Stomach smooth muscle (tissue), 2 donors: Measurements from ENCODE around the gene TCP1.
"Not testable (repeated sequence)": the region's sequence is repeated elsewhere in the genome, so short reads cannot be mapped to it uniquely, and the experiment has no call there.

Source experiments
- H3K27ac ChIP-seq: one replicate; pipeline ENCODE4 v1.7.0; 2013; ENCODE audit warnings: mild to moderate bottlenecking, low read length, inconsistent platforms
- H3K27me3 ChIP-seq, 2 donors: one replicate each; pipeline ENCODE4 v1.7.0; 2013; ENCODE audit warnings: low read length in 2 of 2; ENCODE audit not compliant: insufficient read depth in 2 of 2, control insufficient read depth in 1 of 2
- H3K36me3 ChIP-seq, 2 donors: one replicate each; pipeline ENCODE4 v1.7.0; 2013; ENCODE audit warnings: low read length in 2 of 2; ENCODE audit not compliant: control insufficient read depth in 2 of 2, insufficient read depth in 2 of 2
- H3K4me1 ChIP-seq: one replicate; pipeline ENCODE4 v1.7.0; 2013; ENCODE audit warnings: low read length; ENCODE audit not compliant: control insufficient read depth, insufficient read depth
- H3K4me3 ChIP-seq, 2 donors: one replicate each; pipeline ENCODE4 v1.7.0; 2013; ENCODE audit warnings: low read length in 2 of 2
- H3K9ac ChIP-seq, 2 donors: one replicate each; pipeline ENCODE4 v1.7.0; 2013; ENCODE audit warnings: low read length in 2 of 2, mild to moderate bottlenecking in 1 of 2
- H3K9me3 ChIP-seq, 2 donors: one replicate each; pipeline ENCODE4 v1.7.0; 2013; ENCODE audit warnings: low read length in 2 of 2; ENCODE audit not compliant: control insufficient read depth in 2 of 2
- donor health status: healthy.
- donor health status: Pancreatic carcinoma.

The TCP1 gene

DNA sequence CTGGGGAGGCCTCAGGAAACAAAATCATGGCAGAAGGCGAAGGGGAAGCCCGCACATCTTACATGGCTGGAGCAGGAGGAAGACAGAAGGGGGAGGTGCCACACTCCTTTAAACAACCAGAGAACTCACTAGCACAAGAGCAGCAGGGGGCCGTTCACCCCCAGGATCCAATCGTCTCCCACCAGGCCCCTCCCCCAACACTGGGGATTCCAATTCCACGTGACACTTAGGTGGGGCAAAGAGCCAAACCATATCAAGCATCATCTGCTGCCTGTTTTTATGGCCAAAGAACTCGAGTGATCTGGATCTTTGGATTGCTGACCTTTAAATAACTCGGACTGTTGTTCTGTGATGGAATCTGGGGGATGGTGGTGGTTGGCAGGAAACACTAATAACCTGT, 38.7 kb upstream of the TCP1 start:
- Histone ChIP-seq H3K27me3 (peaks cover 0 to 2% of the 10 kb centered on the region in 2 donors), H3K27ac (no peak overlapping the region)

DNA sequence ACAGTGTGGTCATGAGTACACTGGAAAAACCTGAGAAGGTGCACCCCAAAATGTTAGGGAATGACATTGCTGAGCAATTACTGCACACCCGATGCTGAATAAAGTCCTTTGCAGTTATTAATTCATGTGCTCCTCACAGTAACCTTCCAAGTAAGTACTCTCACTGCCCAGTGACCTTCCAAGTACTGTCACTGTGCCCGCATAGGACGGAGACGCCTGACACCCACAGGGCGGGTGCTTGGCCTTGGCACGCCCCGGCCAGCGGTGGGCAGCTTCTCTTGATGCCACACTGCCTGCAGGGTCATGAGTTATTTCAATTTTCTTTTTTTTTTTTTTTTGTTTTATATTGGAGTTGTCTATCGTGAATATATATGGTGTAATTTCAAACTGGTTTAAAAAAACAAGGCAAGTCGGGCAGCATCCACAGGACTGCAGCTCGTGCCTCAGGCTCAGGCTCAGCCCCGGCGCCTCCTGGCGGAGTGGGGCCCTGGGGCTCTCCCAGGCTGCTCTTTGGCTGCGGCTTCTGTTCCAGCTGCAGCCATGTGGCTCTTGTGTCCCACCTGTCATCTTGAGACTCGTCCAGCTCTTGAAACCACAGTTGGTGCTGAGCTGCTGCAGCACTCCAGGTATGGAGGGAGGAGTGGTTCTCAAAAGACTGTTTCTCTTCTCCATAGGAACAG, 37.7 kb upstream of the TCP1 start:
- Histone ChIP-seq H3K27me3 (peaks cover 0 to 2% of the 10 kb centered on the region in 2 donors), H3K36me3 (no peaks in the 10 kb centered on the region), H3K9me3 (no peaks in the 10 kb centered on the region), H3K9ac (no peak overlapping the region), H3K4me1 (no peaks in the 10 kb centered on the region), H3K4me3 (no peak overlapping the region), H3K27ac (no peak overlapping the region)

More for the DNA sequence above, 38.7 kb upstream of the TCP1 start:
- Histone ChIP-seq H3K4me3 (no peak overlapping the region), H3K9ac (no peak overlapping the region), H3K36me3 (no peaks in the 10 kb centered on the region), H3K9me3 (no peaks in the 10 kb centered on the region), H3K4me1 (no peaks in the 10 kb centered on the region)

DNA sequence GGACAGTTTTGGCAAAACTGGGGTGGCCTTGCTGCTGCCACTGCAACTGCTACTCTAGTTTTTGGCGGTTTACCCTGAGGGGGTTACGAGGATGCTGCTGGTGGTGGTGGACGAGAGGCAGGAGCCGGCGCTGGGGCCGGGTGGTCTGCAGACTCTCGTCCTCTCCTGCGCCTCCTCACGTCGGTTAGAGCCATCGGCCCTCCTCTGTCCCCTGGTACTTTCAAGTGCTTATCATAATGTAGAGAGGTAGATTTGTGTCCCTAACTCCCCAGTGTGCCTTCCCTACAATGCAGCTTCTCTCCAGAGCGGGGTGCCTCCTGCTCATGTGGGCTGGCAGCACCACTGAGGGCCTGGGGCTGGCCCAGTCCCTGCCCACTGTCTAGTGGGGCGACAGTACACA, 36.6 kb upstream of the TCP1 start:
- Histone ChIP-seq H3K4me1 (peaks cover 2% of the 10 kb centered on the region), H3K4me3 (no peak overlapping the region), H3K9me3 (no peaks in the 10 kb centered on the region), H3K27me3 (no peaks in the 10 kb centered on the region), H3K9ac (no peak overlapping the region), H3K27ac (no peak overlapping the region), H3K36me3 (no peaks in the 10 kb centered on the region)

DNA sequence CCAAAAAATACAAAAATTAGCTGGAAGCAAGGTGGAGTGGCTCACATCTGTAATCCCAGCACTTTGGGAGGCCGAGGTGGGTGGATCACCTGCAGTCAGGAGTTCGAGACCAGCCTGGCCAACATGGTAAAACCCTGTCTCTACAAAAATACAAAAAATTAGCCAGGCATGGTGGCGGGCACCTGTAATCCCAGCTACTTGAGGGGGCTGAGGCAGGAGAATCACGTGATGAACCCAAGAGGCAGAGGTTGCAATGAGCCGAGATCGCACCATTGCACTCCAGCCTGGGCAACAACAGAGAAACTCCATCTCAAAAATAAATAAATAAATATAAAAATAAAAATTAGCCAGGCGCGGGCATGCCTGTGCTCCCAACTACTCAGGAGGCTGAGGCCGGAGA, 35.3 kb upstream of the TCP1 start:
- not testable (repeated sequence) for H3K36me3 ChIP-seq, H3K4me3 ChIP-seq, H3K27me3 ChIP-seq, H3K9ac ChIP-seq, H3K27ac ChIP-seq, H3K9me3 ChIP-seq, H3K4me1 ChIP-seq

DNA sequence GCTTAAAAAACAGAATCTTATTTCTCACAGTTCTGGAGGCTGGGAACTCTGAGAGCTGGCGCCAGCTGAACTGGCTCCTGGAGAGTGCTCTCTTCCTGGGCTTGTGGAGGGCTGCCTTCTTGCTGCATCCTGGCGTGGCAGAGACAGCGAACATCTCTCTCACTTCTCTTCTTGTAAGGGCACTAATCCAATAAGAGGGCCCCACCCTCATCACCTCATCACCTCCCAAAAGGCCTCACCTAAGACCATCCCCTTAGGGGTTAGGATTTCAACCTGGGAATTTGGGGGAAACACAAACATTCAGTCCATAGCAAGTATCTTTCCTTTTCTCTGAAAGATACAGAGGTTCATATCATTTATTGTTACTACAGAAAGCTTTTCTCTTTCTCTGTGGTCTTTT, 34.6 kb upstream of the TCP1 start:
- H3K9me3 ChIP-seq, result no peaks in the 10 kb centered on the region
- peaks cover 2% of the 10 kb centered on the region for H3K4me1 ChIP-seq

DNA sequence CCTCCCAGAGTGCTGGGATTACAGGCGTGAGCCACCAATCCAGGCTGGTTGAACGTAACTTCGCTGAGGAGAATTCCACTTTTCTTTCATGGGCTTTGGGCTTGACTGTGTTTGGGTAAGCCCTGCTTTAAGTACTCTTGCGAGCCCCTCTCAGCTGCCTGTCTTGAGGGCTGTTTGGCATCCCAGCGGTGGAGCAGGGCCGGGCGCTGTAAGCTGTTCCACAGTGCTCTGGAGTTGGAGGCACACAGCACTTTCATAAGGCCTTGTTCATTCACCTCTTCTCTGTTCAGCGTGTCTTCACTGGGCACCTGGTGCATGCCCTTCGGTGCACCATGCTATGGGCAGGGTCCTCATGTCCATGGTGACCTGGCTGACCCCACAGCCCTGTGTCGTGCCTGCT, 32.3 kb upstream of the TCP1 start:
- Histone ChIP-seq H3K4me1 (peaks cover 2% of the 10 kb centered on the region), H3K4me3 (no peak overlapping the region), H3K36me3 (no peaks in the 10 kb centered on the region), H3K9ac (no peak overlapping the region), H3K27ac (no peak overlapping the region), H3K9me3 (no peaks in the 10 kb centered on the region), H3K27me3 (no peaks in the 10 kb centered on the region)

More for the DNA sequence above, 34.6 kb upstream of the TCP1 start:
- Histone ChIP-seq H3K9ac (no peak overlapping the region), H3K27me3 (no peaks in the 10 kb centered on the region), H3K4me3 (no peak overlapping the region), H3K36me3 (no peaks in the 10 kb centered on the region), H3K27ac (no peak overlapping the region)

DNA sequence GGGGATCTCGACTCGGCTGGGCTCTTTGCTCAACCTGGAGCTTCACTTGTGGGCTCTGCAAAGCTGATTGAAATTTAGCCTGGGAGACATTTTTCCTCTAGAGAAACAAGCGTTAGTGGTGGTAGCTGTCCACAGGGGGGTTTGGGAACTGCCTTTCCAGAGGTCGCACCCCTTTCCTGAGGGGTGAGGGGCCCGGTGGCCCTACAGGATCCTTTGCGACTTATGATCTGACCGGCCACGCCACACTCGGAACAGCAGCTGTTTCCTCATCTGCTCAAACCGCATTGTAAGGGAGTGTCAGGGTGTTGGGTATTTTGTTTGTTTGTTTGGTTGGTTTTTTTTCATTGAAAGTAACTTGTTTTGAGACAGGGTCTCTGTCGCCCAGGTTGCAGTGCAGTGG, 31.7 kb upstream of the TCP1 start:
- H3K4me1 ChIP-seq, result peaks cover 2% of the 10 kb centered on the region
- H3K4me3 ChIP-seq, result no peak overlapping the region
- no peaks in the 10 kb centered on the region for H3K9me3 ChIP-seq
- no peaks in the 10 kb centered on the region for H3K27me3 ChIP-seq
- H3K9ac ChIP-seq, result no peak overlapping the region
- H3K27ac ChIP-seq, result no peak overlapping the region
- H3K36me3 ChIP-seq, result no peaks in the 10 kb centered on the region

DNA sequence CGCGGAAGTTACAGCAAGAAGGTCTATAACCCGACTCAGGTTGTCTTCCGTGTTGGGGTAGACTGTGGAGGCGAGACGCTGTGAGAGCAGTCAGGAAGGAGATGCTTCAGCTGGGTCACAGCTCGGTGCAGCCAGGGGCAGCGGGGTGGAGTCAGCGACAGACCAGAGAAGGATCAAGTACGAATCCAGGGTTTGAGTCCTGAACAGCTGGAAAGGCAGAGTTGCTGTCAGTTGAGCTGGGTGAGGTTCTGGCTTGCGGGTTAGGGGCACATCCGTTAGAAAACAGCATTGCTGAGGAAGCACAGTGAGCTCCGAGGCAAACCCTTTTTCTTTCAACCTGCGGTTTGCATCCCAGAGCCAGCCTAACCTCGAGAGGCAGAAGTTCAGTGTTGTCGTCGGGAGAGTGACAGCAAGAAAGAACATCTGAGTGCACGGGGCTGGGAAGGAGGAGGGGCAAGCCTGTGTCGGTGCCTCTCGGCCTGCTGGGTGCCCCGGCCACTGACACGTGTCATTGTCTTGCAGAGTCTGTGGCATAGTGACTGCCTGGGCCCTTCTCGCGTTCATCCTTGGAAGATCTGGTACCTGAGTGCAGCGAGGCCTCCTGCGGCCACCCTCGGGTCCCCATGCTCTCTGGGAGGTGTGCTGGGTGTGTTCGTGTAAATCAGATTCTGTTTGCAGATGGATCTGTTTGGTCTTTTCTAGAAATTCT, 30.7 kb upstream of the TCP1 start:
- Histone ChIP-seq H3K27ac (no peak overlapping the region), H3K36me3 (no peaks in the 10 kb centered on the region), H3K27me3 (no peaks in the 10 kb centered on the region), H3K4me3 (no peak overlapping the region), H3K4me1 (peaks cover 2% of the 10 kb centered on the region), H3K9ac (no peak overlapping the region), H3K9me3 (no peaks in the 10 kb centered on the region)

DNA sequence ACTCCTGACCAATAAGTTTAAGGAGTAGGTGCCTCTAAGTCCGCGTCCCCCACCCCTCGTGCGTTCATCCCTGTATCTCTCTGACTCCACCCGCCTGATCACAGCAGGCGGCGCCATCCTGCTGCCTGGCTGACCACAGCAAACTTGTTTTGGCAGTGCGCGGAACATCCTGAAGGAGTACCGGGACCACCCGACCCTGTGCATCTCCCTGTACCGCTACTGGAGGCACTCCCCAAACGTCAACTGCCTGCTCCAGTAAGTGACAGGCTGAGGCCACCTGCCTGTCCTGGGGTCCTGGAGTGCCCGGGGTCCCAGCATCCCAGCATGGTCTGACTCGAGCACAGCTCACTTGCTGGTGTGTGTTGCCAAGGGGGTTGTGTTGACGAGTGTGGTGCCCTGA, 29.7 kb upstream of the TCP1 start:
- peaks cover 2% of the 10 kb centered on the region for H3K4me1 ChIP-seq
- H3K9ac ChIP-seq, result no peak overlapping the region
- no peak overlapping the region for H3K27ac ChIP-seq
- H3K9me3 ChIP-seq, result no peaks in the 10 kb centered on the region
- H3K27me3 ChIP-seq, result no peaks in the 10 kb centered on the region
- H3K4me3 ChIP-seq, result no peak overlapping the region
- peaks cover 0 to 2% of the 10 kb centered on the region in 2 donors for H3K36me3 ChIP-seq

DNA sequence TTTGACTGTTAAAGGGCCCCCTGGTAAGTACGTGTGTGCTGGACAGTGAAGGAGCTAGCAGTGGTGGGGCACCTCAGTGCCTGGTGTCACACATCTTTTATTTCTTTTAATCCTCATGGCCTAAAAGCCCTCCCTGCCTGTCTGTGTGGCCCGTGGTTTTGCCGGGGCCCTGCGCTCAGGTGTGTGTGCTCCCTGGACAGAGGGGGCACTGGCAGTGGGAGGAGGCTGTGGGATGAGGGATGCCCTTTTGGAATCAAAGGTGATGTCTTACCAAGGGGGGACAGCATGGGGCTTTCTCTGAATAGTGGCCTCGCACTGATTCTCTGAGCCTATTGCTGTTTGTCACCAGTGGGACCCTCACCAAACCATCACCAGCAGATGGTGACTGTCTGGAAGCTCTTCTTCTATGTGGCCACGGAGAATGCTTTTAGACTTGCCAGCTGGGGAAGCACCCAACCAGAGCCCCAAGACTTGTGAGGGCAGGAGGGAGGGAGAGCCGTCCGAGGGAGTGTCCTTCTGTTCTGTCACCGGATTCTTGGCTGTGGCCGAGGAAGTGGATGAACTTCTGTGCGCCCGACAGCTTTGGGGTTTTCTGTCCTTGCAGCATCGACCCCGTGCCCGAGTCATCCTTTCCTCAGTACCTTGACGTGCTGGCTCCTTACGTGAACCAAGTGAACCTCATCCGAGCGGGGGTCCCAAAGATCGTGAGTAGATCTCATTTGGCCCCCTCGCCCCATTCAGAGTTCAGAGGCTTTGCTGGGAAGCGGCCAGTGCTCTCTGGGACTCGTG, 28.7 kb upstream of the TCP1 start:
- Histone ChIP-seq H3K9me3 (no peaks in the 10 kb centered on the region), H3K36me3 (peaks cover 0 to 2% of the 10 kb centered on the region in 2 donors), H3K27me3 (no peaks in the 10 kb centered on the region), H3K9ac (no peak overlapping the region), H3K4me1 (peaks cover 2% of the 10 kb centered on the region), H3K27ac (no peak overlapping the region), H3K4me3 (no peak overlapping the region)

DNA sequence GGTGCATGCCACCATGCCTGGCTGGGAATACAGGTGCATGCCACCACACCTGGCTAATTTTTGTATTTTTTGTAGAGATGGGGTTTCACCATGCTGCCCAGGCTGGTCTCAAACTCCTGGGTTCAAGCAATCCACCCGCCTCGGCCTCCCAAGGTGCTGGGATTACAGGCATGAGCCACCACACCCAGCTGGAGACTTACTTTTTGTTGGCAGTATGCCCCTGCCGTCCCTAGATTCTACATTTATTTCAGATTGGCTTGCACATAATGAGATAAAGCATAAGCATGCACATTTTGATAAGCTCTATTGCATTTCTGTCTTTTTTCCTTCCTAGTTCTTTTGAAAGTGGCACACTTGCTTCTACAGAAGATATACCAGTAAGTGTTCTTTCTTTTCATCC, 27.4 kb upstream of the TCP1 start:
- H3K9me3 ChIP-seq, H3K36me3 ChIP-seq, H3K4me3 ChIP-seq, H3K27me3 ChIP-seq, H3K27ac ChIP-seq, H3K4me1 ChIP-seq, H3K9ac ChIP-seq: not testable (repeated sequence)
